ENCODE results near the gene DHX30. TPM values are rescaled to one million over a fixed set of nuclear protein-coding genes. Genes with fewer than 3 reads are reported as not detected.

DHX30 gene
- total and polyA plus RNA-seq, 9 of the 15 experiments (the other 6 are each of a cell fraction or from before 2014, with no cell fraction given), result 12.3 to 158 (median 79.0) TPM

DNA sequence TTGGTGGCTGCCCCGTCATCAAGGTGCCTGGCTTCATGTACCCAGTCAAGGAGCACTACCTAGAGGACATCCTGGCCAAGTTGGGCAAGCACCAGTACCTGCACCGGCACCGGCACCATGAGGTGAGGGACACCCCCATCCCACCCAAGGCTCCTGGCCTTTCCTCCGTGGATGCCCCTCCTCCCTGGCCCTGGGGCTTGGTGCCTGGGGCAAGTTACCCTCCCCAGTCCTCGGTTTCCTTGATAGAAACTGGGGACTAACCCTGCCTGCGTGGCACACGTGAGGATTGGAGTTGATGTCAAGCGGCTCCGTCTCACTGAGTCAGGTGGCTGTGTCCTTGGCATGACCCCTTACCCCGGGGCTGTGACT is 43.9 kb downstream of the DHX30 start:
- peaks cover 0 to 22% of the 10 kb centered on the region in 2 experiments; a peak in 1 of 5 replicates for H3K4me1 ChIP-seq (replicated peaks in 1 of 2; ENCODE audit: control insufficient read depth in 2 of 2, insufficient read depth in 2 of 2, low read length in 2 of 2)
- ATAC-seq, result no peak
- in situ Hi-C loops (cut with MboI), result loop anchor here (25.0 kb wide), 1 partner anchor 1390 kb away; no protein-coding TSS in a partner anchor
- H3K27me3 ChIP-seq (ENCODE audit: control insufficient read depth in 2 of 2, insufficient read depth in 2 of 2, low read length in 2 of 2), result no peaks in the 10 kb centered on the region
- WGBS (ENCODE audit: insufficient coverage, low coverage, missing lambda C conversion rate), result 94% methylated on average over 10 of the region's 10 CpGs
- DNase-seq (ENCODE audit: extremely low read depth in 1 of 4, low spot score in 3 of 4), result peak in 1 of 4 experiments; percentile 37
- ChIA-PET CTCF (ENCODE audit: low intra/inter-chr PET ratio) (interaction anchor here (0.6 kb wide), 1 partner anchor 20 kb away, joined by 3 read pairs; no protein-coding TSS in a partner anchor), POLR2A (interaction anchor here (0.8 kb wide), 1 partner anchor 8 kb away, joined by 3 read pairs; no protein-coding TSS in a partner anchor)
- FAIRE-seq, result no peak
- no peak overlapping the region for H3K4me2 ChIP-seq (ENCODE audit: insufficient read depth, low read length)
- H3K9me1 ChIP-seq (ENCODE audit: control insufficient read depth, insufficient read depth, low read length), result no peaks in the 10 kb centered on the region
- no peaks in the 10 kb centered on the region for H3K9me3 ChIP-seq (replicated peaks; ENCODE audit: control insufficient read depth, insufficient read depth, low read depth, low read length)
- peaks cover 100% of the 10 kb centered on the region for H3K36me3 ChIP-seq (ENCODE audit: control insufficient read depth, insufficient read depth, low read length)
- H3K27ac ChIP-seq (ENCODE audit: extremely low read depth, low read depth, low read length), result no peak overlapping the region
- BruUV-seq (replicated peaks), result no TSS peak
- H3K4me3 ChIP-seq, result no peak overlapping the region
- H2AFZ ChIP-seq (ENCODE audit: low read depth, low read length), result no peak overlapping the region
- peaks cover 16% of the 10 kb centered on the region; the same call in 1 of the 2 replicates for H4K20me1 ChIP-seq (replicated peaks; ENCODE audit: control insufficient read depth, insufficient read depth, low read length)
- intact Hi-C loops (cut with micrococcal nuclease), result no loop called here
- TF ChIP-seq POLR2A (conservative IDR thresholded peaks at IDR 0.05) (peak; percentile 27; the same call in 1 of the 2 replicates), BHLHE40 (IDR thresholded peaks at IDR 0.05; ENCODE audit: low read length) (no peak), SUPT5H (IDR thresholded peaks at IDR 0.05) (peak; percentile 47; the same call in 1 of the 2 replicates), RBFOX2 (IDR thresholded peaks at IDR 0.05; ENCODE audit: low read depth, low read length) (peak; percentile 49; the same call in 1 of the 2 replicates), ZFPM2 (CRISPR knock-in tag; IDR thresholded peaks at IDR 0.05) (no peak), POLR2AphosphoS5 (IDR thresholded peaks at IDR 0.05; ENCODE audit: control insufficient read depth, insufficient read depth, low read depth, low read length) (0 out of 2 replicates have a peak, but pooled peaks have one; percentile 16), ZNF668 (CRISPR knock-in tag; IDR thresholded peaks at IDR 0.05) (no peak), RBM34 (IDR thresholded peaks at IDR 0.05; ENCODE audit: borderline replicate concordance, insufficient read depth, low read length) (no peak), CCNT2 (IDR thresholded peaks at IDR 0.05; ENCODE audit: borderline replicate concordance, extremely low read depth, insufficient read length, low read depth, low read length) (no peak), ZC3H8 (IDR thresholded peaks at IDR 0.05) (no peak), RBM22 (IDR thresholded peaks at IDR 0.05; ENCODE audit: low read depth, low read length, poor library complexity, severe bottlenecking) (peak; percentile 4), ILK (tag; IDR thresholded peaks at IDR 0.05; ENCODE audit: borderline replicate concordance, low read depth) (no peak), POLR2G (IDR thresholded peaks at IDR 0.05; ENCODE audit: low read depth, low read length) (peak; percentile 15)
- TF ChIP-seq, protein P1, sequence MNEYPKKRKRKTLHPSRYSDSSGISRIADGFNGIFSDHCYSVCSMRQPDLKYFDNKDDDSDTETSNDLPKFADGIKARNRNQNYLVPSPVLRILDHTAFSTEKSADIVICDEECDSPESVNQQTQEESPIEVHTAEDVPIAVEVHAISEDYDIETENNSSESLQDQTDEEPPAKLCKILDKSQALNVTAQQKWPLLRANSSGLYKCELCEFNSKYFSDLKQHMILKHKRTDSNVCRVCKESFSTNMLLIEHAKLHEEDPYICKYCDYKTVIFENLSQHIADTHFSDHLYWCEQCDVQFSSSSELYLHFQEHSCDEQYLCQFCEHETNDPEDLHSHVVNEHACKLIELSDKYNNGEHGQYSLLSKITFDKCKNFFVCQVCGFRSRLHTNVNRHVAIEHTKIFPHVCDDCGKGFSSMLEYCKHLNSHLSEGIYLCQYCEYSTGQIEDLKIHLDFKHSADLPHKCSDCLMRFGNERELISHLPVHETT (CRISPR knock-in tag; conservative IDR thresholded peaks at IDR 0.05 in 1 of 2, IDR thresholded peaks at IDR 0.05 in 1 of 2), result no peak
- TF ChIP-seq, protein P2, sequence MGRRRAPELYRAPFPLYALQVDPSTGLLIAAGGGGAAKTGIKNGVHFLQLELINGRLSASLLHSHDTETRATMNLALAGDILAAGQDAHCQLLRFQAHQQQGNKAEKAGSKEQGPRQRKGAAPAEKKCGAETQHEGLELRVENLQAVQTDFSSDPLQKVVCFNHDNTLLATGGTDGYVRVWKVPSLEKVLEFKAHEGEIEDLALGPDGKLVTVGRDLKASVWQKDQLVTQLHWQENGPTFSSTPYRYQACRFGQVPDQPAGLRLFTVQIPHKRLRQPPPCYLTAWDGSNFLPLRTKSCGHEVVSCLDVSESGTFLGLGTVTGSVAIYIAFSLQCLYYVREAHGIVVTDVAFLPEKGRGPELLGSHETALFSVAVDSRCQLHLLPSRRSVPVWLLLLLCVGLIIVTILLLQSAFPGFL (CRISPR knock-in tag; IDR thresholded peaks at IDR 0.05), result no peak
- TF ChIP-seq, protein P3, sequence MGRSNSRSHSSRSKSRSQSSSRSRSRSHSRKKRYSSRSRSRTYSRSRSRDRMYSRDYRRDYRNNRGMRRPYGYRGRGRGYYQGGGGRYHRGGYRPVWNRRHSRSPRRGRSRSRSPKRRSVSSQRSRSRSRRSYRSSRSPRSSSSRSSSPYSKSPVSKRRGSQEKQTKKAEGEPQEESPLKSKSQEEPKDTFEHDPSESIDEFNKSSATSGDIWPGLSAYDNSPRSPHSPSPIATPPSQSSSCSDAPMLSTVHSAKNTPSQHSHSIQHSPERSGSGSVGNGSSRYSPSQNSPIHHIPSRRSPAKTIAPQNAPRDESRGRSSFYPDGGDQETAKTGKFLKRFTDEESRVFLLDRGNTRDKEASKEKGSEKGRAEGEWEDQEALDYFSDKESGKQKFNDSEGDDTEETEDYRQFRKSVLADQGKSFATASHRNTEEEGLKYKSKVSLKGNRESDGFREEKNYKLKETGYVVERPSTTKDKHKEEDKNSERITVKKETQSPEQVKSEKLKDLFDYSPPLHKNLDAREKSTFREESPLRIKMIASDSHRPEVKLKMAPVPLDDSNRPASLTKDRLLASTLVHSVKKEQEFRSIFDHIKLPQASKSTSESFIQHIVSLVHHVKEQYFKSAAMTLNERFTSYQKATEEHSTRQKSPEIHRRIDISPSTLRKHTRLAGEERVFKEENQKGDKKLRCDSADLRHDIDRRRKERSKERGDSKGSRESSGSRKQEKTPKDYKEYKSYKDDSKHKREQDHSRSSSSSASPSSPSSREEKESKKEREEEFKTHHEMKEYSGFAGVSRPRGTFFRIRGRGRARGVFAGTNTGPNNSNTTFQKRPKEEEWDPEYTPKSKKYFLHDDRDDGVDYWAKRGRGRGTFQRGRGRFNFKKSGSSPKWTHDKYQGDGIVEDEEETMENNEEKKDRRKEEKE (IDR thresholded peaks at IDR 0.05; ENCODE audit: borderline replicate concordance in 1 of 2, control insufficient read depth in 1 of 2, low read depth in 2 of 2, low read length in 1 of 2), result 0 out of 4 replicates have a peak, but pooled peaks of 1 of the 2 experiments have one; percentile 4
- H3K79me2 ChIP-seq (ENCODE audit: control insufficient read depth, insufficient read depth, low read length), result no peaks in the 10 kb centered on the region; the same call in 2 of the 3 replicates
- H3K9ac ChIP-seq (ENCODE audit: insufficient read depth in 1 of 2, low read depth in 2 of 2, low read length in 2 of 2), result no peak overlapping the region; a peak in 1 of 4 replicates
